Keratinocyte (primary cell): ENCODE data around the gene COL25A1. TPM values are rescaled to one million over a fixed set of nuclear protein-coding genes. Genes with fewer than 3 reads are reported as not detected.
"Not testable (repeated sequence)": the region's sequence is repeated elsewhere in the genome, so short reads cannot be mapped to it uniquely, and the experiment has no call there.

ENCODE experiments used
- DNase-seq: peaks from one replicate; pipeline ENCODE4 v3.0.0-alpha.2; 2011; ENCODE audit warnings: low read depth, missing footprints, low spot score
- FAIRE-seq: peaks from 2 replicates; lab custom pipeline; 2011; peaks lifted over from hg19 to GRCh38; lab: Jason Lieb, UNC
- H2AFZ ChIP-seq: 2 replicates; pipeline ENCODE4 v1.6.0; 2012; ENCODE audit warnings: low read length, control low read depth, inconsistent platforms; ENCODE audit not compliant: control insufficient read depth
- H3K27ac ChIP-seq: 2 replicates; pipeline ENCODE4 v1.5.1; 2011; ENCODE audit warnings: low read length; ENCODE audit not compliant: control insufficient read depth, insufficient read depth
- H3K27me3 ChIP-seq: 3 replicates; pipeline ENCODE4 v1.6.0; 2011; ENCODE audit warnings: low read length; ENCODE audit not compliant: control insufficient read depth, insufficient read depth; ENCODE audit errors: extremely low read depth
- H3K36me3 ChIP-seq, 2 experiments: 2 replicates in 1 of 2; 3 replicates in 1 of 2; pipeline ENCODE4 v1.5.1; 2011; ENCODE audit warnings: low read length in 2 of 2, mild to moderate bottlenecking in 1 of 2; ENCODE audit not compliant: control insufficient read depth in 2 of 2, insufficient read depth in 2 of 2; ENCODE audit errors: extremely low read depth in 1 of 2
- H3K4me1 ChIP-seq: 3 replicates; pipeline ENCODE4 v1.5.1; 2011; ENCODE audit warnings: low read length; ENCODE audit not compliant: control insufficient read depth, insufficient read depth; ENCODE audit errors: extremely low read depth
- H3K4me2 ChIP-seq: 3 replicates; pipeline ENCODE4 v1.6.0; 2011; ENCODE audit warnings: low read depth, low read length; ENCODE audit not compliant: control insufficient read depth, insufficient read depth; ENCODE audit errors: extremely low read depth
- H3K4me3 ChIP-seq, 3 experiments: fragments of 200-600 bp in 1 of 3; sonication (generic) in 1 of 3; 2 replicates in 2 of 3; 3 replicates in 1 of 3; pipeline ENCODE4 v1.5.1; 2011 to 2016; ENCODE audit warnings: low read length in 3 of 3, mild to moderate bottlenecking in 3 of 3, control low read depth in 2 of 3, inconsistent platforms in 1 of 3, low read depth in 1 of 3, mixed read lengths in 1 of 3, mixed run types in 1 of 3, moderate library complexity in 1 of 3; ENCODE audit not compliant: control insufficient read depth in 2 of 3, insufficient read depth in 2 of 3; ENCODE audit errors: extremely low read depth in 1 of 3
- H3K79me2 ChIP-seq: 2 replicates; pipeline ENCODE4 v1.6.0; 2012; ENCODE audit warnings: low read length; ENCODE audit not compliant: control insufficient read depth, insufficient read depth
- H3K9ac ChIP-seq: 3 replicates; pipeline ENCODE4 v1.6.0; 2011; ENCODE audit warnings: low read length; ENCODE audit not compliant: control insufficient read depth, insufficient read depth; ENCODE audit errors: extremely low read depth
- H3K9me1 ChIP-seq: 3 replicates; pipeline ENCODE4 v1.6.0; 2011; ENCODE audit warnings: low read length; ENCODE audit not compliant: control insufficient read depth, insufficient read depth; ENCODE audit errors: extremely low read depth
- H3K9me3 ChIP-seq: 2 replicates; pipeline ENCODE4 v1.5.1; 2012; ENCODE audit warnings: low read depth, low read length; ENCODE audit not compliant: control insufficient read depth
- H4K20me1 ChIP-seq: 3 replicates; pipeline ENCODE4 v1.6.0; 2011; ENCODE audit warnings: low read length; ENCODE audit not compliant: control insufficient read depth, insufficient read depth; ENCODE audit errors: extremely low read depth
- CTCF ChIP-seq, 3 experiments: IDR thresholded peaks in 1 of 3; conservative IDR thresholded peaks in 1 of 3; optimal IDR thresholded peaks in 1 of 3; 2 replicates in 2 of 3; 3 replicates in 1 of 3; pipeline versions ENCODE3 to v1.5.1; 2011; ENCODE audit warnings: low read length in 3 of 3, mild to moderate bottlenecking in 3 of 3, moderate library complexity in 2 of 3, control low read depth in 1 of 3, inconsistent platforms in 1 of 3; ENCODE audit not compliant: insufficient read depth in 2 of 3; ENCODE audit errors: extremely low read depth in 1 of 3
- EZH2 ChIP-seq: IDR thresholded peaks from one replicate; pipeline ENCODE4 v1.6.1; 2012; ENCODE audit warnings: inconsistent platforms, mild to moderate bottlenecking, low read length, moderate library complexity
- dilution Hi-C: fragments of 300-500 bp; cut with MboI; formaldehyde crosslinking; loops from one replicate; pipeline ENCODE4 v1.7.0; 2020; ENCODE audit warnings: low sequenced_read_pairs; ENCODE audit not compliant: extremely low pct_ligation_motif_present
- polyA plus RNA-seq, 5 experiments: library from polyadenylated mRNA; depleted of rRNA in 3 of 5; stranded (reverse) in 3 of 5; stranded (forward) in 1 of 5; unstranded in 1 of 5; fragments of >200 nt; gene quantifications; 1 replicate in 1 of 5; 2 replicates in 3 of 5; 3 replicates in 1 of 5; pipeline versions ENCODE4 v1.2.1 to v1.2.3, GENCODE V29; 2011 to 2012; ENCODE audit warnings: missing spikeins in 2 of 5, low read depth in 1 of 5, low replicate concordance in 1 of 5

COL25A1 gene
- polyA plus RNA-seq, 1 donor (not counting 4 experiments of a cell fraction or from before 2014, with no cell fraction given), result not detected

GRCh38 chr4:108877821-108878220, 424.6 kb downstream of the COL25A1 start:
- dilution Hi-C loops, result no loop called here
- H3K4me2 ChIP-seq, result no peak overlapping the region
- no peaks in the 10 kb centered on the region for H3K9me1 ChIP-seq
- H3K27me3 ChIP-seq, result no peaks in the 10 kb centered on the region
- no peaks in the 10 kb centered on the region for H3K79me2 ChIP-seq
- H3K27ac ChIP-seq, result no peak overlapping the region
- H3K36me3 ChIP-seq, result no peaks in the 10 kb centered on the region
- FAIRE-seq (no peak), DNase-seq (no peak)
- no peak overlapping the region for H3K4me3 ChIP-seq
- H3K9me3 ChIP-seq, result no peaks in the 10 kb centered on the region
- no peak overlapping the region for H3K9ac ChIP-seq
- no peaks in the 10 kb centered on the region for H3K4me1 ChIP-seq
- TF ChIP-seq EZH2 (no peak), CTCF (optimal IDR thresholded peaks at IDR 0.05 in 1 of 3, IDR thresholded peaks at IDR 0.05 in 1 of 3, conservative IDR thresholded peaks at IDR 0.05 in 1 of 3; ENCODE audit: extremely low read depth in 1 of 3, insufficient read depth in 2 of 3, low read length in 3 of 3) (no peak)
- no peaks in the 10 kb centered on the region for H4K20me1 ChIP-seq
- H2AFZ ChIP-seq, result no peak overlapping the region

GRCh38 chr4:108874806-108875205, 427.7 kb downstream of the COL25A1 start:
- Histone ChIP-seq H3K27ac (no peak overlapping the region), H2AFZ (no peak overlapping the region), H4K20me1 (no peaks in the 10 kb centered on the region), H3K79me2 (no peaks in the 10 kb centered on the region), H3K36me3 (no peaks in the 10 kb centered on the region), H3K27me3 (no peaks in the 10 kb centered on the region), H3K9ac (no peak overlapping the region), H3K9me1 (no peaks in the 10 kb centered on the region), H3K4me2 (no peak overlapping the region), H3K4me1 (no peaks in the 10 kb centered on the region), H3K4me3 (no peak overlapping the region), H3K9me3 (no peaks in the 10 kb centered on the region)
- no peak for FAIRE-seq
- dilution Hi-C loops, result no loop called here
- DNase-seq, result no peak
- TF ChIP-seq CTCF (optimal IDR thresholded peaks at IDR 0.05 in 1 of 3, IDR thresholded peaks at IDR 0.05 in 1 of 3, conservative IDR thresholded peaks at IDR 0.05 in 1 of 3; ENCODE audit: extremely low read depth in 1 of 3, insufficient read depth in 2 of 3, low read length in 3 of 3) (no peak), EZH2 (no peak)

- FAIRE-seq, H3K79me2 ChIP-seq, H3K9me1 ChIP-seq, dilution Hi-C loops, H3K4me1 ChIP-seq, H3K4me2 ChIP-seq, H4K20me1 ChIP-seq, DNase-seq, H3K36me3 ChIP-seq, H3K27ac ChIP-seq, H2AFZ ChIP-seq, H3K9me3 ChIP-seq, H3K27me3 ChIP-seq, H3K9ac ChIP-seq, H3K4me3 ChIP-seq: not testable (repeated sequence)
Measured at GRCh38 chr4:108869970-108870369, 432.5 kb downstream of the COL25A1 start.
